WTC11 (cell line): ENCODE measurements around the gene CDH13. TPM values are rescaled to one million over a fixed set of nuclear protein-coding genes. Genes with fewer than 3 reads are reported as not detected.

Source experiments
- ATAC-seq: fragments of 200-7000 bp; cut with Tn5 transposase; 2 replicates; pipeline ENCODE4 v1.10.0; 2021; ENCODE audit warnings: mild to moderate bottlenecking, moderate library complexity
- CTCF ChIA-PET: fragments of 300-600 bp; sonication (Branson Sonifier 250); formaldehyde crosslinking; loops from one replicate; lab custom pipeline; 2021; ENCODE audit warnings: antibody characterized with exemption; lab: Charles Lee
- POLR2A ChIA-PET: fragments of 350-600 bp; sonication (Branson Sonifier 250); formaldehyde crosslinking; loops from one replicate; lab custom pipeline; 2021; ENCODE audit warnings: antibody characterized with exemption; lab: Charles Lee
- DNase-seq: peaks from one replicate; pipeline ENCODE4 v3.0.0; 2021; ENCODE audit warnings: low spot score
- H3K27ac Mint-ChIP-seq: 2 replicates; pipeline ENCODE4 v1.8.0; 2021; ENCODE audit warnings: mixed read lengths
- H3K27me3 Mint-ChIP-seq: 2 replicates; pipeline ENCODE4 v1.8.0; 2021; ENCODE audit warnings: low read depth, mild to moderate bottlenecking, moderate library complexity, mixed read lengths
- H3K36me3 Mint-ChIP-seq: 2 replicates; pipeline ENCODE4 v1.8.0; 2021; ENCODE audit warnings: mixed read lengths
- H3K4me1 Mint-ChIP-seq: 2 replicates; pipeline ENCODE4 v1.8.0; 2022; ENCODE audit warnings: mixed read lengths
- H3K4me3 Mint-ChIP-seq: 2 replicates; pipeline ENCODE4 v1.8.0; 2021; ENCODE audit warnings: mild to moderate bottlenecking, moderate library complexity, mixed read lengths
- H3K9me3 Mint-ChIP-seq: 2 replicates; pipeline ENCODE4 v1.8.0; 2021; ENCODE audit warnings: mixed read lengths
- ATF1 ChIP-seq: sonication (generic); formaldehyde crosslinking; IDR thresholded peaks from 2 replicates; pipeline ENCODE4 v1.8.1; 2023; ENCODE audit warnings: mild to moderate bottlenecking, moderate library complexity, missing genetic modification reagents
- CBFB ChIP-seq: sonication (generic); formaldehyde crosslinking; IDR thresholded peaks from 2 replicates; pipeline ENCODE4 v1.8.1; 2022; ENCODE audit warnings: mild to moderate bottlenecking, low read depth, missing genetic modification reagents
- CREM ChIP-seq: sonication (generic); formaldehyde crosslinking; IDR thresholded peaks from 2 replicates; pipeline ENCODE4 v1.8.1; 2022; ENCODE audit warnings: mild to moderate bottlenecking, missing genetic modification reagents, moderate library complexity
- FOXJ3 ChIP-seq: sonication (generic); formaldehyde crosslinking; IDR thresholded peaks from 2 replicates; pipeline ENCODE4 v1.9.0; 2021; ENCODE audit warnings: missing genetic modification reagents, mild to moderate bottlenecking, borderline replicate concordance
- FOXK1 ChIP-seq: sonication (generic); formaldehyde crosslinking; IDR thresholded peaks from 2 replicates; pipeline ENCODE4 v1.8.0; 2022; ENCODE audit warnings: mild to moderate bottlenecking, moderate library complexity, missing genetic modification reagents
- IRF1 ChIP-seq: sonication (generic); formaldehyde crosslinking; IDR thresholded peaks from 2 replicates; pipeline ENCODE4 v1.8.0; 2023; ENCODE audit warnings: missing genetic modification reagents
- KAT7 ChIP-seq: sonication (generic); formaldehyde crosslinking; IDR thresholded peaks from 2 replicates; pipeline ENCODE4 v1.8.1; 2023; ENCODE audit warnings: missing genetic modification reagents, mild to moderate bottlenecking, borderline replicate concordance
- MXD4 ChIP-seq: fragments of 250-450 bp; sonication (Bioruptor Pico); IDR thresholded peaks from 2 replicates; pipeline ENCODE4 v1.8.0; 2021; ENCODE audit warnings: mild to moderate bottlenecking, moderate library complexity, borderline replicate concordance
- MYBL2 ChIP-seq: sonication (generic); formaldehyde crosslinking; IDR thresholded peaks from 2 replicates; pipeline ENCODE4 v1.8.1; 2023; ENCODE audit warnings: mild to moderate bottlenecking, moderate library complexity, missing genetic modification reagents
- NFE2L1 ChIP-seq: sonication (generic); formaldehyde crosslinking; IDR thresholded peaks from 2 replicates; pipeline ENCODE4 v1.8.1; 2023; ENCODE audit warnings: missing genetic modification reagents
- NFYB ChIP-seq: sonication (generic); formaldehyde crosslinking; conservative IDR thresholded peaks from 2 replicates; pipeline ENCODE4 v1.8.0; 2022; ENCODE audit warnings: low read depth, missing genetic modification reagents
- PREB ChIP-seq: sonication (generic); formaldehyde crosslinking; IDR thresholded peaks from 2 replicates; pipeline ENCODE4 v1.8.1; 2022; ENCODE audit warnings: mild to moderate bottlenecking, missing genetic modification reagents, moderate library complexity, borderline replicate concordance
- TCF7 ChIP-seq: sonication (generic); formaldehyde crosslinking; IDR thresholded peaks from 2 replicates; pipeline ENCODE4 v1.8.0; 2022; ENCODE audit warnings: mild to moderate bottlenecking, low read depth, missing genetic modification reagents, moderate library complexity
- TEAD1 ChIP-seq: sonication (generic); formaldehyde crosslinking; IDR thresholded peaks from 2 replicates; pipeline ENCODE4 v1.8.0; 2022; ENCODE audit warnings: mild to moderate bottlenecking, missing genetic modification reagents
- ZBTB21 ChIP-seq: sonication (generic); formaldehyde crosslinking; IDR thresholded peaks from 2 replicates; pipeline ENCODE4 v1.8.1; 2023; ENCODE audit warnings: mild to moderate bottlenecking, missing genetic modification reagents, borderline replicate concordance
- ZNF219 ChIP-seq: sonication (generic); formaldehyde crosslinking; IDR thresholded peaks from 2 replicates; pipeline ENCODE4 v1.8.0; 2023; ENCODE audit warnings: missing genetic modification reagents, mild to moderate bottlenecking, borderline replicate concordance
- ZNF416 ChIP-seq: fragments of 250-450 bp; sonication (Bioruptor Pico); IDR thresholded peaks from 2 replicates; pipeline ENCODE4 v1.9.0; 2021; ENCODE audit warnings: mild to moderate bottlenecking, inconsistent platforms
- total RNA-seq: library from RNA; stranded (reverse); gene quantifications from 3 replicates; pipeline ENCODE4 v1.2.3, GENCODE V29; 2021
- TF ChIP-seq, protein P1 (sequence below): sonication (generic); formaldehyde crosslinking; IDR thresholded peaks from 2 replicates; pipeline ENCODE4 v1.8.0; 2022; ENCODE audit warnings: mild to moderate bottlenecking, missing genetic modification reagents
- TF ChIP-seq, protein P2 (sequence below): sonication (generic); formaldehyde crosslinking; IDR thresholded peaks from 2 replicates; pipeline ENCODE4 v1.8.1; 2023; ENCODE audit warnings: mild to moderate bottlenecking, missing genetic modification reagents, moderate library complexity
- TF ChIP-seq, protein P3 (sequence below): sonication (generic); formaldehyde crosslinking; IDR thresholded peaks from 2 replicates; pipeline ENCODE4 v1.8.0; 2022; ENCODE audit warnings: mild to moderate bottlenecking, missing genetic modification reagents
- TF ChIP-seq, protein P4 (sequence below): sonication (generic); formaldehyde crosslinking; IDR thresholded peaks from 2 replicates; pipeline ENCODE4 v1.8.0; 2022; ENCODE audit warnings: mild to moderate bottlenecking, missing genetic modification reagents

The CDH13 gene
- total RNA-seq, 1 experiment from 2014 or later: 0.81 TPM

DNA sequence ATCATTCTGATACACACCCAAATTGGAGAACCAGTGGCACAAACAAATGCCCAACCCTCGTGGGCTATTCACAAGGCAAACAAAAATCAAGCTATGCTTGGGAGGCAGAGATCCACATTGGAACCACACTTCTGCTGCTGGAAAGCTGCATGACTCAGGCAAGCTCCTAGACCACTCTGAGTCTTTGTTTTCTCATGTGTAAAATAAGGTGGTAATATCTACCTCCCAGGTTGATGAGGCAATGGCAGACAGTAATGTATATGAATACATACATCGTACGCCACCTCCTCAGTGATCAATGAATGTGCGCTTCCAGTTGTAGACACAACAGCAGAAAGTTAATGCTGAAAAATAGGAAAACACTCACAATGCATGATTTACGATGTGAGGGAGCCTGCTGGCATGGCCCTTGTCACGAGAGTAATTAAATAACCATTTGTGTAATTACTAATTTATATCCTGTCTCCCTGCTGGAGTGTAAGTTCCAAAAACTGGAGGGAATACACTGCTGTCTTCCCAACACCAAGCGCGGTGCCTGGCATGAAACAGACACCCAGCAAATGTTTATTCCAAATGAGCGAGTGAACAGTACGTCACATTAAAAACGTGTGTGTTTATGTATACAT is 1111.1 kb downstream of the CDH13 start:
- Mint-ChIP-seq H3K36me3 (peaks cover 17% of the 10 kb centered on the region), H3K9me3 (peaks cover 29% of the 10 kb centered on the region), H3K4me1 (no peaks in the 10 kb centered on the region), H3K4me3 (no peak overlapping the region), H3K27me3 (no peaks in the 10 kb centered on the region), H3K27ac (no peak overlapping the region; the same call in 1 of the 2 replicates)
- ATAC-seq (no peak), DNase-seq (no peak)
- POLR2A ChIA-PET: no interaction called here
- CTCF ChIA-PET: no interaction called here
- TF ChIP-seq NFE2L1 (CRISPR knock-in tag) (no peak), TEAD1 (no peak), FOXJ3 (CRISPR knock-in tag) (no peak), NFYB (CRISPR knock-in tag) (no peak), FOXK1 (CRISPR knock-in tag) (no peak), MYBL2 (CRISPR knock-in tag) (no peak), CBFB (CRISPR knock-in tag) (no peak), CREM (CRISPR knock-in tag) (no peak), KAT7 (no peak), ZNF219 (no peak), PREB (no peak), ATF1 (no peak)
- TF ChIP-seq, protein P1, sequence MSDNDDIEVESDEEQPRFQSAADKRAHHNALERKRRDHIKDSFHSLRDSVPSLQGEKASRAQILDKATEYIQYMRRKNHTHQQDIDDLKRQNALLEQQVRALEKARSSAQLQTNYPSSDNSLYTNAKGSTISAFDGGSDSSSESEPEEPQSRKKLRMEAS: no peak
- TF ChIP-seq, protein P2, sequence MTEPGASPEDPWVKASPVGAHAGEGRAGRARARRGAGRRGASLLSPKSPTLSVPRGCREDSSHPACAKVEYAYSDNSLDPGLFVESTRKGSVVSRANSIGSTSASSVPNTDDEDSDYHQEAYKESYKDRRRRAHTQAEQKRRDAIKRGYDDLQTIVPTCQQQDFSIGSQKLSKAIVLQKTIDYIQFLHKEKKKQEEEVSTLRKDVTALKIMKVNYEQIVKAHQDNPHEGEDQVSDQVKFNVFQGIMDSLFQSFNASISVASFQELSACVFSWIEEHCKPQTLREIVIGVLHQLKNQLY (CRISPR knock-in tag): no peak
- TF ChIP-seq, protein P3, sequence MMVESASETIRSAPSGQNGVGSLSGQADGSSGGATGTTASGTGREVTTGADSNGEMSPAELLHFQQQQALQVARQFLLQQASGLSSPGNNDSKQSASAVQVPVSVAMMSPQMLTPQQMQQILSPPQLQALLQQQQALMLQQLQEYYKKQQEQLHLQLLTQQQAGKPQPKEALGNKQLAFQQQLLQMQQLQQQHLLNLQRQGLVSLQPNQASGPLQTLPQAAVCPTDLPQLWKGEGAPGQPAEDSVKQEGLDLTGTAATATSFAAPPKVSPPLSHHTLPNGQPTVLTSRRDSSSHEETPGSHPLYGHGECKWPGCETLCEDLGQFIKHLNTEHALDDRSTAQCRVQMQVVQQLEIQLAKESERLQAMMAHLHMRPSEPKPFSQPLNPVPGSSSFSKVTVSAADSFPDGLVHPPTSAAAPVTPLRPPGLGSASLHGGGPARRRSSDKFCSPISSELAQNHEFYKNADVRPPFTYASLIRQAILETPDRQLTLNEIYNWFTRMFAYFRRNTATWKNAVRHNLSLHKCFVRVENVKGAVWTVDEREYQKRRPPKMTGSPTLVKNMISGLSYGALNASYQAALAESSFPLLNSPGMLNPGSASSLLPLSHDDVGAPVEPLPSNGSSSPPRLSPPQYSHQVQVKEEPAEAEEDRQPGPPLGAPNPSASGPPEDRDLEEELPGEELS (CRISPR knock-in tag): no peak

- no peak for ATAC-seq
- POLR2A ChIA-PET: no interaction called here
- CTCF ChIA-PET: no interaction called here
- H3K9me3 Mint-ChIP-seq: peaks cover 20% of the 10 kb centered on the region
- TF ChIP-seq IRF1: no peak
- TF ChIP-seq, protein P4, sequence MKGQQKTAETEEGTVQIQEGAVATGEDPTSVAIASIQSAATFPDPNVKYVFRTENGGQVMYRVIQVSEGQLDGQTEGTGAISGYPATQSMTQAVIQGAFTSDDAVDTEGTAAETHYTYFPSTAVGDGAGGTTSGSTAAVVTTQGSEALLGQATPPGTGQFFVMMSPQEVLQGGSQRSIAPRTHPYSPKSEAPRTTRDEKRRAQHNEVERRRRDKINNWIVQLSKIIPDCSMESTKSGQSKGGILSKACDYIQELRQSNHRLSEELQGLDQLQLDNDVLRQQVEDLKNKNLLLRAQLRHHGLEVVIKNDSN (CRISPR knock-in tag): no peak
- TF ChIP-seq ZNF416 (CRISPR knock-in tag): no peak
- no peak for TF ChIP-seq TCF7 (CRISPR knock-in tag)
- no peak for TF ChIP-seq MXD4 (CRISPR knock-in tag)
- TF ChIP-seq ZBTB21 (CRISPR knock-in tag): no peak
- TF ChIP-seq, protein P1: no peak
- no peak for TF ChIP-seq PREB
- TF ChIP-seq, all 79 proteins: peak for 0
- no peak overlapping the region for H3K27ac Mint-ChIP-seq
- DNase-seq: no peak
- no peaks in the 10 kb centered on the region for H3K4me1 Mint-ChIP-seq
- H3K4me3 Mint-ChIP-seq: no peak overlapping the region
- H3K27me3 Mint-ChIP-seq: no peaks in the 10 kb centered on the region
- H3K36me3 Mint-ChIP-seq: peaks cover 12% of the 10 kb centered on the region
These were observed 1112.2 kb downstream of the CDH13 start for GRCh38 chr16:83738923-83739503.
